Raji (cell line): ENCODE measurements around the gene PRADC1.
A peak's percentile ranks its signal among the peaks of the same experiment; 100 is the strongest.

Experiments used
- POLR2A ChIP-seq: IDR thresholded peaks from 2 replicates; pipeline ENCODE4 v1.6.1; 2011; ENCODE audit warnings: low read depth, low read length, control low read depth; ENCODE audit not compliant: insufficient read depth

The PRADC1 gene

DNA sequence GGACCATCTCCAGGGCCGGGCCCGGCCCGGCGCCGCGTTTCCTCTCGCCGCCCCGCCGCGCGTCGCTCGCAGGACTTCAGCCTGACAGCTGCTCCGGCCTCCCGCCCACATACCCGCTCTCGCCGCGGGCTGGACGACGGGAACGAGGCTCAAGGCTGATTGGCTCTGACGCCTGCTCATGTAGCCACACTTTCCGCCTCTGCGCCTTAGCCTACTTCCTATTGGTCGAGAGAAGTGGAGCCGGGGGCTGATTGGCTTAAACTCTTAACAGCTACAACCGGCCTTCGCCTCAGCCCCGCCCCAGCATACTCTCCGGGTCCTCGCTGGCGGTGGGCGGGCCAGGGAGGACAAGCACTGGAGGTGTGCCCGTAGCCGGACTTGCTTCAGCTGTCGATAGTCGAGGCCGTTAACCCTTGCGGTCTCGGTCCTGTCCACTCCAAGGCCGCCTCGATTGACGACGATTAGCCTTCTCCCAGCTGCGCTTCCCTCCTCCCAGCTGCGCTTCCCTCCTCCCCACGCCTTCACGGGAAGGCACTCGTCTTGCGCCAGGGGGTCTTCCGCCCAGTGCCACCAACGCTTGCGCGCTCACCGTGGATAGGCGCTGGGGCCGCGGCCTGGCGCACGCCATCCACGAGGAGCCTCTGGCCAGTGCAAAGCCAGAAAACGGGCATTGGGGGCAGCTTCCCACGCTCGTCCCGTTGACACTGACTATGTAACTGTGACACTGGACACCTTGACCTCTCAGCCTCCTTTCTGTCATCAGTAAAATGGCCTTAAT lies at the start of gene PRADC1:
PRADC1 (minus strand) TSS at position 86 of the 778 bp plus-strand sequence; CDS start at position 7, 79 bp downstream.
- peak; percentile 79 for TF ChIP-seq POLR2A

DNA sequence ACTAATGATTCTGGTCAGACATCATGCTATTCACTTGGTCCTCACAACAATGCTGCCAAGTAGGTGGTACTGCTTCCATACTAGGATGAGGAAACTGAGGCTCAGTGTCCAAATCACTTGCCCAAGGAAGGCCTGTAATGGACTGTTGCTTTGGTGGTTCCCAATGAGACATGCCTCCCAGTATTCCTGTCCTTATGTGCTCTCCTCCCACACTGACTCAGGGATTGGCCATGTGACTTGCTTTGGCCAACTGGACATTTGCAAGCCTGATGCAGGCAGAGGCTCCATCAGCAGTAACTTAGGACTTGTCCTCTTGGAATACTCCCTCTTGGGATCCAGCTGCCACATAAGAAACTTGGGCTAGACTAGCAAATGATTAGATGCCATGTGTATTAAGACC lies 48.2 kb upstream of the PRADC1 start:
- no peak for TF ChIP-seq POLR2A

DNA sequence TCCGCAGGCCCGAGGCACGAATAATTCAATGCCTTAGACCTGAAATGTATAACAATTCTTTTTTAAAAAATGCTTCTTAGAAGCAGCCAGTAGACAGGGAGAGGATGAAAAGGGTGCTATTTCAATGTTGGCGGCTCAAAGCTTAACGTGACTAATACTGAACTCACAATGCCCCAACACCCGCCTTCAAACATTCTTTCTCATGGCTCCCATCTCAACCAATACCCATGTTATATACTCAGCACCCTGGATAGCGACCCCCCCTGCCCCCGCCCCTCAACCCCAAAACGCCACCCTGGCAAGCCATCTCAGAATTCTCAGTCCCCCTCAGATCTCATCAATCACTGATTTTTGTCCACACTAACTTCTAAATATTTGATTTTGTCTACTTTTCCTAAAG lies 46.8 kb upstream of the PRADC1 start:
- TF ChIP-seq POLR2A, result no peak

DNA sequence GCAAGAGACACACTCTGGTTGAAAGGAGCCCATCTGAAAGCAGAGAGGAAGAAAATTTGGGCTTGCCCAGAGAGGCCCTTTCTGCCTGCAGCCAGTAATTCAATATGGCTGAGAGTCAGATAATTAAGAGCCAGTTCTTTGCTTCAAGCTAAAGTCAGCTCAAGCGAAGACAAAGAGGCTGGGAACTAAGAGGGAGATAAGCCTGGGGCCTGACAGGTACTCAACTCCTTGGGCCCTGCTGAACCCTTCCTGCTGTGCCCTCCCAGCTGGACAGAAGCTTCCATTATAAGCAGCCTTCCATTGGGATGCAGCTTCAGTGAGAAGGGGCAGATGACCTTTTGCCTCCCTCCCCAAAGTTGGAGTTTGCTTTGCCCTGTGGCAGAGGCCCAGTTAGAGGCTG lies 39.2 kb upstream of the PRADC1 start:
- no peak for TF ChIP-seq POLR2A

DNA sequence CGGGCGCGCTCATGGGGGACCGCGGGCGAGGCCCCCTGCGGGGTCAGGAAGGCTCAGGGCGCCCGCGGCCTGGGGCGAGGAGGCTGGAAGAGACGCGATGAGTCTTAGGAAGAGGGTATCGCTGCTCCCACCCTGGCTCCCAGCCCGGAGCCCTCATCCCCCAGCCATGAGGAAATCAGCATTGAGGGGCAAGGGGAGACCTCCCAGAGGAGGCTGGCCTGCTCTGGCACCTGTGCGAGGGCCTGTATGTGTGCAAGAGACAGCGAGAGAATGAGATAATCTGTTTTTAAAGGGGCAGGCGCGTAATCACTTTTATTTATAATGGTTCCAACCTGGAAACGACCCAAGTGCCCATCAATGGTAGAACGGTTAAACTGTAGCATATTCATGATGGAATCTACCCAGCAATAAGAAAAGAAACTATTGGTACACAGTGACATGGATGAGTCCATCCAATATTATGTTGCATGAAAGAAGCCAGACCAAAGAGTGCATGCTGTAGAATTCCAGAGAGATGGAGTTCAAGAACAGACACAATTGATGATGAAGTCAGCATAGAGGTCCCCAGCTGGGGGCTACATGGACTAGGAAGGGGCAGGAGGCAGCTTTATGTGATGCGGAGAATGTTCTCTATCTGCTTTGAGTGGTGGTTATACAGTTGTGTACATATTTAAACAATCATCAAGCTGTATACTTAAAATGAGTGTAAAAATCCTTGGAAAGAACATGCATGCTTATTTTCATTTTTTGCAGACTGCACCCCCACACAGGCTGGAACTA lies 36.8 kb upstream of the PRADC1 start:
- no peak for TF ChIP-seq POLR2A

DNA sequence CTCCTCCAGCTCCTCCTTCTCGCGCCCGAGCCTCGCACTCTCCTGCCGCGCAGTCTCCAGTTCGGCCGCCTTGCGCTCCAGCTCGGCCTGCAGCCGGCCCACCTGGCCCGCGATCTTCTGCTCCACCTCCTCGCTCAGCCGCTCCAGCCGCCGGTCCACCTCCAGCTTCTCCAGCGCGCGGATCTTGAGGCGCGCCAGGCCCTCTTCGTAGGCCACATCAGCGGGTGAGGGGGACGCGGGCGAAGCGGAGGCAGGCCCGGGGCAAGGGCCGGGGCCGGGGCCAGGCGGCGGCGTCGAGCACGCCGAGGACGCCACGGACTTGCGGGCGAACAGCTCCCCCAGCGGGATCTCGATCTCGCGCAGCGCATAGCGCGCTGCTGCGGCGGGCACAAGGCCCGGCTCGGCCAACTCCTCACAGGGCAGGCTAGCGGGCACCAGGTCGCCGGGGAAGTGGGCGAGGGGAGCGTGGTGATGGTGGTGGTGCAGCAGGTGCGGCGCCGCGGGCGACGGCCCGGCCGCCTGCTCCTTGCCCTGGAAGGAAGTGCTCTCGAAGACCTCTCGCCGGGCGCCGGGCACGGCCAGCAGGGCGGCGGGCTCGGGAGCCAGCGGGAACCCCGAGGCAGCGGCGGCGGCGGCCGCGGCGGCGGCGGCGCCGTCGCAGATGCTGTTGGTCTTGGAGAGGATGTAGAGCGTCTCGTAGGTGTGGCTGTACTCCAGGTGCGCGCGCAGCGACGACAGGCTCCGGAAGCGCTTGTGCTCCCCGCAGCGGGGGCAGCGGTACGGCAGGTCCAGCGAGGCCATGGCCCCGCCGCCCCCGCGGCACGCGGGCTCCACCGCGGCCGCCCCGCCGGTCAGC lies 36.0 kb upstream of the PRADC1 start:
- no peak for TF ChIP-seq POLR2A

DNA sequence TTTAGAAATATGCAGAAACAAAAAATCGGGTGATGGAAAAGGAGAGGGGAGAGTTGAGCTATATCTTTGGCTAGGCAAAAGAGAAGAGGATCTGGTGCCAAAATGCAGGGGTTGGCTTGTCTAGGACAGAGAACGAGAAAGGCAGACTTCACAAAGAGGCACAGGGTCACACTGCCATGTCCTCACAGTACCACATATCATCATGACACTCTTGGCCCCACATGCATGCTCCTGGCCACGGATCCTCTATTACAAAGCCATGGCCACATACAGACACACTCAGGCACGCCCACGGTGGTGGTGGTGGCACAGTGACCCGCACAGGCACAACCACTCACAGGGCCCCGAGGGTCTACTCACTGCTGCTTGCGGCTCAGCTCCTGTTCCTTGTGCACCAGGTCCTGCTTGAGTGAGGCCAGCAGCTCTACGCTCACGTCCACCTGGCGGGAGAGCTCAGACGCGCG lies 35.4 kb upstream of the PRADC1 start:
- no peak for TF ChIP-seq POLR2A

DNA sequence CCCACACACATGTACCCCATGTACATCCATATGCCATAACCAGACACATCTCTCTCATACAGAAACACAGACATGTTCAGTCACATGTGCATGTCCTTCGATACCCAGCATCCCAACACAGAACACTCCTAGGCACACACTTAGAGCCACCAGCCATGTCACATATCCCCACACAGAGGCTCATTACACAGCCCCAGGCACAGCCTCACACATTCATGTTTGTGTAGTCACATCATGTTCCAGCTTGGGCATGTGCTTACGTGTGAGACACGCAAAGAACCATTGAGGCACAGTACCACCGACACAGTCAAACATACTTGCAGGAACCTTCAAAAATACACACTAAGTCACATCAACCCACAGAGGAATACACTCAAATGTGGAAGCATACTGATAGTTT lies 34.0 kb upstream of the PRADC1 start:
- TF ChIP-seq POLR2A, result no peak

DNA sequence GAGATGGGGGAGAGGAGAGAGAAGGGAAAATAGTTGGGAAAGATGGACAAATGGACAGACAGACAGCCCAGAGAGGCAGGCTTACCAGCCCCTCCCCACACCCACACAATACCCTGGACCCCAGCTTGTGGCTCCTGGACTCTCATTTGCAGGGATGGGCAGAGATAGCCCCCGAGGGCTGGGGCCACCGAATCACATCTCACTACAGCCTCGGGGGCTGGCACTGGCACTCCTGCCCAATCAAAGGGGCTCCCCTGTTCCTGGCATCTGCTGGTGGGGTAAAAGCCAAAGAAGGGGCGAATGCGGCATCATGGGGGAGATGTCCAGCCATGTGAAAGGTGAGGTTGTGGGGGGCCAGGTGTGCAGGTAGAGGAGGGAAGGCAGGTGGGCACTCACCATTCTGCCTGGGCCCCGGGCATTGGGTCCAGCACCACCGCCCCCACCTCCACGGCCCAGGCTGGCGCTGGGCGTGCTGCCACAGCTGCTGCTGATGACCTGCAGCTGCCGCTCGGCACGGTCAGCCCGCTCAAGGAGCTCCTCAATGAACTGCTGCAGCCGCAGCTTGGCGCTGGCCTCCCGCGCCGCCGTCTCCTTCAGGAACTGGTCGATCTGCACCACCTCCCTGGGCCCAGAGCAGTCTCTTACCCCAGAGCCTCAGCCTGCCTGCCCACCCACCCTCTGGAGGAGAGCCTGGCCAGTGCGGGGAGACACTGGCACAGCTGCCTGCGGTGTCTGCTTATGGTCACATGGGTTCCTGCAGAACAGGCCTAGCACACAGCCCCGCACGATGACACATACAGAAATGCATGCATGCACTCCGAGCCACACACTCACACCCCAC lies 33.2 kb upstream of the PRADC1 start:
- no peak for TF ChIP-seq POLR2A

DNA sequence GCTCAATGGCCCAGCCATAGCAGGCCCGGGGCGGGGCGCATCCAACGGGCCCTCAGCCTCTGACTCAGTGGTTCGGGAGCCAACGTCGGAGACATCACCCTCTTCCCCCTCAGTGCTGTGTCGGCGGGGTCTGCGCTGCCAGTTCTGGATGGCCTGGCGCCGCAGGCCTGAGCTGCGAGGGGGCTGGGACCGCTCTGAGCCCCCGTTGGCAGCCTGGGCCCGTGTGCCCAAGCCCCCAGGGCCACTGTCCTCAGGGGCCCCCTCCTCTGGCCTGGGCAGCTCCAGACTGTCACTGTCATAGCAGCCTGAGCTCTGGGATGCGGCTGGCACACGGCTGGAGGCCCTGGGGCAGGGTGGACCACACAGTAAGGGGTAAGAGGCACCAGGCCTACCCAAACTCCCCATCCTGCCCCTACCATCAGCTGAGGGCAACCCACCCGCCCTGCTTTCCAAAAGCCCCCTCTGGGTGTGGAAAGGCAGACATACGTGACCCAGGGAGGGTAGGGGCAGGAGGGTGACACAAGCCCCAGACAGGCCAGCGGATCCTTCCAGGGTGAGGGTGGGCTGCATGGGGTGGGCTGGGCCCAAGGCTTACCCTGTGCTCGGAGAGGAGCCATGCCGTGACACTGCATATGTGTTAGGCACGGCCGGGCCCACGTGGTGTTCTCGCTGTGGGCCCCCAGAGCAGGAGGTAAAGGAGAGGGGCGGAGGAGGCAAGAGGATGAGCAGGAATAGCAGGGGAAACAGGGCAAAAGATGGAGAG lies 32.4 kb upstream of the PRADC1 start:
- TF ChIP-seq POLR2A, result no peak

DNA sequence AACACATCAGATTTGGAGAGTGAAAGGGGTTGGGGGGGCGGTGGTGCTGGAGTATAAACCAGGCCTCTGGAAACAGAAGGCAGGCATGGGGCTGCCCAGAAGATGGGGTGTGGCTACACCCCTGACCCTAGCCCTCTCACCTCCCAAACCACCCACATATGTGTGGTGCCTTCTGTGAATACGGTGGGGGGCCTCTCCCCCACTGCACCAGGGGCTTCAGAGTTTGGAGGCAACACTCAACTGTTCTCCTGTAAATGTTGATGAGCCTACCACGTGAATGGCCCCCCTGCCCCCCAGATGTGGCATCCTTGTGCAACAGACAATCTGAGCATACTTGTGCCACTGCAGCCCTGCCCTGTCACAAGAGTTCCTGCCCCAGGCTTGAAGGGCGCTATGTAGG lies 31.7 kb upstream of the PRADC1 start:
- no peak for TF ChIP-seq POLR2A

DNA sequence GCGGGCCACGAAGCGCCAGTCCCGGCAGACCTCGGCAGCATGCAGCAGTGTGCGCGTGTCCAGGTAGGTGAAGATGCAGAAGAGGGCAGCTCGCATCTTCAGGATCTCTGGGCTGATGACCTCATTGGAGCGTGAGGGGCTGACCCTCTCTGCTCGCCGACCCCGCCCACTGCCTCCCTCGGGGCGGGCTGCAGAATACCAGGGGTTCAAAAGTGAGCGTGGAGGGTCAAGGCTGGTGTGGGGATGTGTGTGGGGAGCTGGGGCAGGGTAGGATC lies 31.2 kb upstream of the PRADC1 start:
- no peak for TF ChIP-seq POLR2A

DNA sequence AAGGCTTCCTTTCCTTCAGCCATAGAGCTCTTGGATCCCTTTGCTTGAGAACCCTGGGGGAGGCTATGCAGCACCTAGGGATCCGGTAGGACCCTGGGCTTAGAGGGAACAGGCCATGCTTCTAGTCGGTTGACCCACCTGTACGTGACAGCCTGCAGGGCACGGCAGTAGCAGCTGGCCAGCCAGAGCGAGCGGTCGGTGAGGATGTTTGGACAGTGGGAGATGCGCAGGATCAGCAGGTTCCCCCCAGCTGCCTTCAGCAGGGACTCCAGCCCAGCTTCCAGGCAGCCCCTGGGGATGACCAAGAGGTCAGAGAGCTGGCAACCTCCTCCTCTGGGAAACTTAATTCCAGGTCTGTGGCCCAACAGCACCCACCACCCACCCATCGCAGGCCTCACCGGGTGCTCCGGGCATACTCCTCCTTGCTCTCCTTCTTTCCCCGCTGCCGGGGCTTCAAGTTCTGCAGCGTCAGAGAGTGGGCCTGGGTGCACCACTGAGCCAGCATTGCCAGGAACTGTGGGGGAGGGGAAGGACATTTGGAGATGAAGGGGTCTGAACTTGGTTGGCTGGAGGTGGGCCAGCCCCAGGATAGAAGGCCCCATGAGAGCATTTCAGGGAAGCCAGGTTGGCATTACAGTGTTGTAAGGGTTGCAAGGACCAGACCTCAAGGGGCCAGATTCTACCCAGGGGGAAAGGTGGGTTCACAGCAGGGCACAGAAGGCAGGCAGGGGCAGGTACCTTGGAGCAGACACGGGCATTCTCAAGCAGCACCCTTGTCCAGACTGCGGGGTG lies 30.7 kb upstream of the PRADC1 start:
- no peak for TF ChIP-seq POLR2A
